Fibroblast of lung (primary cell): ENCODE measurements around the gene DLG4. TPM values are rescaled to one million over a fixed set of nuclear protein-coding genes. Genes with fewer than 3 reads are reported as not detected.

Experiments used
- DNase-seq, 2 donors: peaks; one replicate each; pipeline versions ENCODE4 v3.0.0 to v3.0.0-alpha.2; 2010; ENCODE audit warnings: low read depth in 2 of 2
- H2AFZ ChIP-seq: 2 replicates; pipeline ENCODE4 v1.5.1; 2012; ENCODE audit warnings: low read length, control low read depth, inconsistent platforms
- H3K27ac ChIP-seq: 2 replicates; pipeline ENCODE4 v1.5.1; 2011; ENCODE audit warnings: low read length, control low read depth; ENCODE audit not compliant: insufficient read depth
- H3K27me3 ChIP-seq: 2 replicates; pipeline ENCODE4 v1.5.1; 2011; ENCODE audit warnings: mild to moderate bottlenecking, low read length; ENCODE audit not compliant: control insufficient read depth, insufficient read depth
- H3K36me3 ChIP-seq: 2 replicates; pipeline ENCODE4 v1.5.1; 2011; ENCODE audit warnings: low read length; ENCODE audit not compliant: control insufficient read depth, insufficient read depth
- H3K4me1 ChIP-seq: 2 replicates; pipeline ENCODE4 v1.5.1; 2011; ENCODE audit warnings: low read length; ENCODE audit not compliant: control insufficient read depth, insufficient read depth; ENCODE audit errors: extremely low read depth
- H3K4me2 ChIP-seq: 2 replicates; pipeline ENCODE4 v1.5.1; 2011; ENCODE audit warnings: low read length, control low read depth; ENCODE audit not compliant: insufficient read depth; ENCODE audit errors: extremely low read depth
- H3K4me3 ChIP-seq, 4 experiments: fragments of 200-600 bp in 1 of 4; sonication (generic) in 1 of 4; replicated peaks in 1 of 4; 2 replicates each; pipeline ENCODE4 v1.5.1; 2011 to 2016; ENCODE audit warnings: low read length in 4 of 4, low read depth in 3 of 4, mild to moderate bottlenecking in 3 of 4, control low read depth in 2 of 4, inconsistent platforms in 1 of 4, mixed read lengths in 1 of 4; ENCODE audit not compliant: insufficient read depth in 1 of 4; ENCODE audit errors: control extremely low read depth in 1 of 4
- H3K79me2 ChIP-seq: 2 replicates; pipeline ENCODE4 v1.5.1; 2012; ENCODE audit warnings: mild to moderate bottlenecking, low read length, inconsistent platforms; ENCODE audit not compliant: control insufficient read depth, insufficient read depth
- H3K9ac ChIP-seq: 2 replicates; pipeline ENCODE4 v1.5.1; 2011; ENCODE audit warnings: mild to moderate bottlenecking, low read length, control low read depth; ENCODE audit not compliant: insufficient read depth
- H3K9me3 ChIP-seq: 2 replicates; pipeline ENCODE4 v1.5.1; 2012; ENCODE audit warnings: low read depth, low read length; ENCODE audit not compliant: control insufficient read depth, insufficient read depth
- H4K20me1 ChIP-seq: 2 replicates; pipeline ENCODE4 v1.5.1; 2011; ENCODE audit warnings: low read length; ENCODE audit not compliant: control insufficient read depth, insufficient read depth; ENCODE audit errors: extremely low read depth
- CTCF ChIP-seq, 2 donors: IDR thresholded peaks in 1 of 2; conservative IDR thresholded peaks in 1 of 2; 1 replicate in 1 of 2; 2 replicates in 1 of 2; pipeline ENCODE4 v1.5.1; 2011 to 2012; ENCODE audit warnings: low read length in 2 of 2, control low read depth in 1 of 2, inconsistent platforms in 1 of 2, low read depth in 1 of 2, mild to moderate bottlenecking in 1 of 2
- EZH2 ChIP-seq: IDR thresholded peaks from 2 replicates; pipeline ENCODE4 v1.5.1; 2012; ENCODE audit warnings: low read length, control low read depth, mild to moderate bottlenecking; ENCODE audit errors: missing control alignments
- polyA plus RNA-seq, 2 donors: library from polyadenylated mRNA; depleted of rRNA in 1 of 2; stranded (reverse) in 1 of 2; unstranded in 1 of 2; fragments of >200 nt; gene quantifications; 2 replicates each; pipeline ENCODE4 v1.2.1, GENCODE V29; 2011 to 2012; ENCODE audit warnings: missing spikeins in 1 of 2
- total RNA-seq: library from RNA; depleted of rRNA; stranded (reverse); fragments of >200 nt; gene quantifications from 2 replicates; pipeline ENCODE4 v1.2.1, GENCODE V29; 2014

Gene DLG4
- total and polyA plus RNA-seq, 2 donors (not counting 1 experiment from before 2014, with no cell fraction given) = 11.3 to 22.0 TPM

- Histone ChIP-seq H3K27me3 (no peaks in the 10 kb centered on the region), H3K4me1 (peaks cover 5% of the 10 kb centered on the region), H3K4me2 (no peak overlapping the region), H3K9ac (no peak overlapping the region), H3K27ac (no peak overlapping the region), H3K36me3 (peaks cover 12% of the 10 kb centered on the region), H2AFZ (no peak overlapping the region), H3K4me3 (no peak overlapping the region), H4K20me1 (no peaks in the 10 kb centered on the region), H3K9me3 (no peaks in the 10 kb centered on the region), H3K79me2 (no peaks in the 10 kb centered on the region)
- DNase-seq = no peak
- TF ChIP-seq EZH2 (no peak), CTCF (conservative IDR thresholded peaks at IDR 0.05 in 1 of 2, IDR thresholded peaks at IDR 0.05 in 1 of 2; ENCODE audit: low read depth in 1 of 2, low read length in 2 of 2) (no peak)
Observed at GRCh38 chr17:7203391-7203790, 16.2 kb downstream of the DLG4 start.

GRCh38 chr17:7196651-7197401, 22.8 kb downstream of the DLG4 start:
- TF ChIP-seq EZH2 (no peak), CTCF (conservative IDR thresholded peaks at IDR 0.05 in 1 of 2, IDR thresholded peaks at IDR 0.05 in 1 of 2; ENCODE audit: low read depth in 1 of 2, low read length in 2 of 2) (no peak)
- H3K27ac ChIP-seq = no peak overlapping the region

GRCh38 chr17:7195971-7196370, 23.7 kb downstream of the DLG4 start:
- no peak for TF ChIP-seq CTCF (conservative IDR thresholded peaks at IDR 0.05 in 1 of 2, IDR thresholded peaks at IDR 0.05 in 1 of 2; ENCODE audit: low read depth in 1 of 2, low read length in 2 of 2)
- Histone ChIP-seq H2AFZ (no peak overlapping the region), H3K9me3 (no peaks in the 10 kb centered on the region), H4K20me1 (no peaks in the 10 kb centered on the region), H3K4me3 (no peak overlapping the region), H3K4me1 (no peaks in the 10 kb centered on the region), H3K36me3 (peaks cover 17% of the 10 kb centered on the region), H3K9ac (no peak overlapping the region), H3K27me3 (no peaks in the 10 kb centered on the region), H3K79me2 (no peaks in the 10 kb centered on the region), H3K27ac (no peak overlapping the region), H3K4me2 (no peak overlapping the region)
- DNase-seq = no peak

More at GRCh38 chr17:7196651-7197401, 22.8 kb downstream of the DLG4 start:
- H3K4me3 ChIP-seq = no peak overlapping the region
- peaks cover 15% of the 10 kb centered on the region for H3K36me3 ChIP-seq
- DNase-seq = no peak
- H3K9ac ChIP-seq = no peak overlapping the region
- no peaks in the 10 kb centered on the region for H3K79me2 ChIP-seq
- H3K4me1 ChIP-seq = no peaks in the 10 kb centered on the region
- no peak overlapping the region for H2AFZ ChIP-seq
- H4K20me1 ChIP-seq = no peaks in the 10 kb centered on the region
- H3K27me3 ChIP-seq = no peaks in the 10 kb centered on the region
- H3K9me3 ChIP-seq = no peaks in the 10 kb centered on the region
- H3K4me2 ChIP-seq = no peak overlapping the region
